VCaP (cell line): ENCODE results near the gene TPST2.
A peak's percentile ranks its signal among the peaks of the same experiment; 100 is the strongest.

ENCODE experiments used
- H3K27ac ChIP-seq: fragments of 450-650 bp; 2 replicates; pipeline ENCODE4 v1.5.1; 2017
- TF ChIP-seq, protein P1 (sequence below): fragments of 450-650 bp; conservative IDR thresholded peaks from 2 replicates; pipeline ENCODE4 v1.5.1; 2017; ENCODE audit warnings: mild to moderate bottlenecking, moderate library complexity

TPST2 gene

DNA sequence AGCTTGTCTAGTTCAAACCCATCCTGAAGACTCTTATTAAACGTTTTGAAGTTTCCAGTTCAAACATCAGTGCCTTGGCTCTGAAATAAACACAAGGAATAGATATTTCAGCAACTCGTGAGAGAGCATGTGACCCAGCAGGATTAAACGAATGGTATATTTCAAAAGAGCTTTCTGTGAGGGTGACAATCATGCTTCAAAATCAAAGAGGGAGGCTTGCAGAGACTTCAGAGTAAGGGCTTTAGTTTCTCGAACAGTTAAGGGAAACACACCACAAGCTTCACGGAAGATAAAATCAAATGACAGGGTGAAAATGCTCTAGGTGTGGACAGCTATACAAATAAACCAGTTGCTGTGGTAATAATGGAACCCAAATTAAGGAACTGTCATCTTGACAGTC lies 107.8 kb downstream of the TPST2 start:
- TF ChIP-seq, protein P1, sequence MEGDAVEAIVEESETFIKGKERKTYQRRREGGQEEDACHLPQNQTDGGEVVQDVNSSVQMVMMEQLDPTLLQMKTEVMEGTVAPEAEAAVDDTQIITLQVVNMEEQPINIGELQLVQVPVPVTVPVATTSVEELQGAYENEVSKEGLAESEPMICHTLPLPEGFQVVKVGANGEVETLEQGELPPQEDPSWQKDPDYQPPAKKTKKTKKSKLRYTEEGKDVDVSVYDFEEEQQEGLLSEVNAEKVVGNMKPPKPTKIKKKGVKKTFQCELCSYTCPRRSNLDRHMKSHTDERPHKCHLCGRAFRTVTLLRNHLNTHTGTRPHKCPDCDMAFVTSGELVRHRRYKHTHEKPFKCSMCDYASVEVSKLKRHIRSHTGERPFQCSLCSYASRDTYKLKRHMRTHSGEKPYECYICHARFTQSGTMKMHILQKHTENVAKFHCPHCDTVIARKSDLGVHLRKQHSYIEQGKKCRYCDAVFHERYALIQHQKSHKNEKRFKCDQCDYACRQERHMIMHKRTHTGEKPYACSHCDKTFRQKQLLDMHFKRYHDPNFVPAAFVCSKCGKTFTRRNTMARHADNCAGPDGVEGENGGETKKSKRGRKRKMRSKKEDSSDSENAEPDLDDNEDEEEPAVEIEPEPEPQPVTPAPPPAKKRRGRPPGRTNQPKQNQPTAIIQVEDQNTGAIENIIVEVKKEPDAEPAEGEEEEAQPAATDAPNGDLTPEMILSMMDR, result no peak
- H3K27ac ChIP-seq, result peak overlapping the region; percentile 89

DNA sequence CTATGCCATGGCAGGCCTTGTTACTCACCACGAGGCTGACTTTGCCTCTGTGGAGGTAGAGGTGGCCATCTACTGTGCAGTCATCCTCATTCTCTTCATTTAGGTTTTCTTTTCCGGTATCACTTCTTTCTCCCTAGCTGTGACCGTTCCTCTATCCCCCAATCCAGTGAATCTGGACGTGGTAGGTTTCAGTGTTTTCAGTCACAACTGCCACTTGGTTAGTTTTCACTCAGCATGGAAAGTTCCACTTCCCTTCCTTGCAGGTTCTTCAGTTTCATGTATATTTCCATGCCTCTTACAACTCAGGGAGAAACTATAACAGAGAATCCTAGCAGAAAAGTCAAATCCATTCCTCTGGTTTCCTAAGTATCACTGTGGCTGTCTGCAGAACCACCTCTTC lies 108.2 kb downstream of the TPST2 start:
- TF ChIP-seq, protein P1, result no peak
- H3K27ac ChIP-seq, result peak overlapping the region; percentile 89

DNA sequence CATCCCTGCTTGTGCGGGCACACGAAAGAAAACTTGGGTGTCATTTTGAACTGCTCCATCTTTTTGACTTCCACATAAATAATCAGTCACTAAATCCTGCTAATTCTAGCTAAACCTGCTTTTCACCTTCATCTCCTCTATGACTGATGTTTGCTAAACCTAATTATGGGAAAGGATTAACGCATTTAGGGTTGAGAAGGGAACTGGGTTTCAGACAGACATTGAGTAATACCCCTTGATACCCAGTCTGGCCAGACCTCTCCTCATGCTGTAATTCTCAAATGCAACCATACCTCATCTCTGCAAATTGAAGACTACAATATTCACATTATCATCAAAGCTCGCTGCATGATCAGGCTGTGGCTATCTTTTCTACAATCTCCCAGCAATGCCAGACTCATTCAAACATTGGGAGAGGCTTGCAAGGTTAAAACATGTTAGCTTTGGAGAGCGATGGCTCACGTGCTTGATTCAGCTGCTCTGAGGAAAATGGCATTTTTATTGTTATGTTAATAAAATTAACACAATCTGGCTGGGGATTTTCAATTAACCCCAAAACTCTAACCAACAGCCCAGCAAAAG lies 108.7 kb downstream of the TPST2 start:
- TF ChIP-seq, protein P1, result no peak
- peak overlapping the region; percentile 89 for H3K27ac ChIP-seq

GRCh38 chr22:26480611-26480932 lies 109.4 kb downstream of the TPST2 start:
- H3K27ac ChIP-seq, result peak overlapping the region; percentile 89
- TF ChIP-seq, protein P1, result no peak

DNA sequence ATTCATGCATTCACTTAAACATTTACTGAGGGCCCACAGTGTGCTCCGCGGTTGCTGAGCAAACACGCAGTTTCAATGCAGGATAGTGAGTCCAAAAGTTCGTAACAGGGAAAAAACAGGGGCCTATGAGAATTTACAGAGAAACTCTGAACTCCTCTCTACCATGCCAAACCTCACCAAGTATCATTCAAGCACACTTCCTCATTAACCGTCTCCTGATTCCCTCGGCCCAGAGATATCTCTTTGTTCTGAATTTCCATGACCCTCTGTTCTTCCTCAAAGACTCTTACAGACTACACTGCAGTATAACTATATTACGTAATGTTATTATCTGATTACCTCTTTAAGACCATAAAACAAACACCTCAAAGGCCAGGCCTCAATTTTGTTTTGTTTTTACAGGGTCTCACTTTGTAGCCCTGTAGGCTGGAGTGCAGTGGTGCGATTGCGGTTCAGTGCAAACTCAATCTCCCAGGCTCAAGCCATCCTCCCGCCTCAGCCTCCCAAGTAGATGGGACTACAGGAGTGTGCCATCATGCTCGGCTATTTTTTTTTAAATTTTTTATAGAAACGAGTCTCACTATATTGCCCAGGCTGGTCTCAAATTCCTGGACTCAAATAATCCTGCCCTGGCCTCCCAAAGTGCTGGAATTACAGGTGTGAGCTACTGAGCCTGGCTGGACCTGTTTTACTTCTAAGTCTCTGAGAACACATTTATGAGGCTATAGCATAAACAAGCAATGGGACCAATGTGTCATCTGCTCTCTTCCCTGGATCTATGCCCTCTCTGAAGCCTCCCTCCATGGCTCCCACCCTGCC lies 109.9 kb downstream of the TPST2 start:
- H3K27ac ChIP-seq, result peak overlapping the region; percentile 89
- TF ChIP-seq, protein P1, result no peak

DNA sequence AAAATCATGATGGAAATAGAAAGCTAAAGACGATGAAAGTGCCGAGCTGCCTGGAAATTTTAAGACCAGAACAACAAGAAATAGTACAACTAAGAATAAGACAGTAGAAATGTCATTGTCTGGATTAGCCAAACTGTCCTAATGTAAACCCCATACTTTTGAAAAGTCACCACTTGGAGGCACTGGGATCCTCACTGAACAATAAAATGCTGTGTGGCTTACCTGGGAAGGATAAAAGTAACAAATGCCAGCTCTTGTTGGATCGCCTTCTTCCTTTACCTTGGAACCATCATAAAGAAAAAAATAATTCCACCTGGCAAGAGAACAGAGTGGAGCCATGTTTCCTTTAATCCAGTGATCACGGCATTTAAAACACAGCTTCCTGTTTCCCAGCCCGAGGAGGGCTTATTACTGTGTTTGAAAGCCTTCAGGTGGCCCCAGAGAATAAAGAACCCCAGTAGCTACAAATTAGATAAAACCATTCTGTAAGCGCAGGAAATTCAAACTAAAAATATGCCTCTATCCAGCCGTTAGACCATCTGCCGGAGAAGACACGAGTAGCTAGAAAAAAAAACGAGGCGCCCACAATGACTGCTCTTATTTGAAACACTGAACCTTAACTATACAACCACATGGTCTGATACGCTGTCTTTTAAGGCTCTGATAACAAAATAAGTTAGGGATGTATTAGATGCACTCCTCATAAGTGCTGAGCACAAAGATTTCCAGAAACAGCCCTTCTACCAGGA lies 110.7 kb downstream of the TPST2 start:
- H3K27ac ChIP-seq, result peak overlapping the region; percentile 89
- TF ChIP-seq, protein P1, result peak; percentile 16; the same call in 1 of the 2 replicates

DNA sequence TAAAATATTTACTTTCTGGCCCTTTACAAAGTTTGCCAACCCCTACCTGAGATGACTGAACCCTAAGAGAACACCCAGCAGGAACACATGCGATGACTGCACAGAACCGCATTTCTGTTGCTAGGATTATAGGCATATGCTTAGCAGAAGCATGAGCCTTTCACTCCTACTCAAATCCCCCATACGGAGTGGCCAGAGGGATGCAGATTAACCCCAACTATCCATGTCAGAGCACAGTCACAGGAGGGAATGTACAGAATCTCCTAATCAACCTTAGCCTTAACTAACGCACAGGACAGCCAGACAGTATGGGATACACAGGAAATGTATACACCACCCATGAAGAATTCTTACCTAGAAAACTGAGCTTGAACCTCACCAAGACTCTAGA lies 112.6 kb downstream of the TPST2 start:
- TF ChIP-seq, protein P1, result no peak
- no peak overlapping the region for H3K27ac ChIP-seq
